Measurements from ENCODE around the gene SYTL2.
"Not testable (repeated sequence)": the region's sequence is repeated elsewhere in the genome, so short reads cannot be mapped to it uniquely, and the experiment has no call there.

The SYTL2 gene

DNA sequence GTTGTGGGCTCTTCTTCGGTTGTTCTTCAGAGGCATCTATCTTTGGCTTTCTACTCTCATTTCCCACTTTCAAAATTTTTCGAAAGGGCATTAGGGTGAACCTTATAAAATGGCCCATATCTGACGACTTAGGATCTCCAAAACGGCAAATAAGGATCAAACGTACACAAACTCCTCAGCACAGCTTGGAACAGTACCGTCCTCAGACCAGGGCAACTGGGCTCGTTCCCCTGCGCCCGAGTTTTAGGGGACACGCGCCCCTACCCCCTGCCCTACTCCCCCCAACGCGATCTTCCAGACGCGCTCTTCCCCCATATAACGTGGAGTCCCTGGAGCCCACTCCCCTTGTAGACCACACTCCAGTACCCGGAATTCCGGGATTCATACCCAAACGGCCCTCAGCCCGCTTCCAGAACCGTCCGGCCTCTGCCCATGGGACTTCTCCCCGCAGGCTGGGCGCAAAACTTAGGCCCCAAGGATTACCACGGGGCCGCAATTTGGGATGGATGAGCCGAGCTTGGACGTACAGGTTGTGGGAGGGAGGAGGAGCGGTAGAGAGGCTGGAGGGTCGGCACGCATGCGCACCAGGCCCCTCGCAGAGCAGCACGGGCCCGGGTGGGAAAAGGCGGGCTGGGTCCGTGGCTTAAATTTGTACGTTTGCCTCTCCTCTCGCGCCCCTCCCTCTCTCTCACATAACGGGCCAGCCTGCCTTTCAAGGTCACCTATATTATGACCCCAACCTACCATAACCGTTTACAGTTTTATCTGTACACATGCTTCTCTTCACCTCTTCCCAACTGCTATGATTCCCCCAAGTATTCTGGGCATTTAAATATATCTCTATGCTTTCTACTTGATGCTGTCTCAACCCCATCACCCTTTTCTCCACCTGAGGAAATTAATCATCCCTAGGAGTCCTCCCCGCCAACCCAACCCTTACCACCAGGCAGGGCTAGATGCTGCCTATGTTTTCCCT, 128.3 kb downstream of the SYTL2 start:
- peak; percentile 70 for DNase-seq

DNA sequence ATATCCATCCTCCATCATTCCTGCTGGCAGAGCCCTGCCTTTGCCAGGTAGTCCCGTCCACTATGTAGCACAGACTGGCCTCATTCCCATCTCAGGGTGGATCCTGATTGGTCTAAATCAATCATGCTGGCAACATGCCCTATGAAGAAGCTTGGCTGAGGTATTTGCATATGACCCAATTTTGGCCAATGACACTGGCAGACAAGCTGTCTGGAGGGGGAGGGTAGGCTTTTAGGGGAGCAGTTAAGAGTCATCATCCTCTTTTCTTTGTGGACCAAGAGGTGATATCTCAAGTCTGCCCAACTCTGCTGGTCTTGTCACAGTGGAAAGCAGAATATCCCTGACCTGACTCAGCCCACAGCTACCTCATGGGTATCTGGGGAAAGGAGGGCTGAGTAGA, 130.0 kb downstream of the SYTL2 start:
- no peak for DNase-seq

DNA sequence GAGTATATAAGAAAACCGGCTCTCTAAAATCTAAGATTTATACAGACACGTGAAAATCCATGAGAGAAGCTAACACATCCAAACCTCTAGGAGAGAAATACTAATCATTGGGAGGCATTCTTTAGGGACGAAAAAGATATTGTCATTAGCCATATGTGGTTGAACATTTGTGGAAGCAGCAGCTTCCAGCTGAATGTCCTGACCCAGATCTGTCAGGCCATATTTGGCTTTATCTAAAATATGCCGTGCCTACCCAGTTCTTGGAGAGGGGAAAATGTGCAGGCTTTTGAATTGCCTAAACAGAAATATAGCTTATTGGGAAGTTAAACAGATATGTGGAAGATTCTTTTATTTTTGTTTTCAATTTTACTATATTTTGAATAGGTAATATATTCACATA, 131.4 kb downstream of the SYTL2 start:
- DNase-seq, result no peak

DNA sequence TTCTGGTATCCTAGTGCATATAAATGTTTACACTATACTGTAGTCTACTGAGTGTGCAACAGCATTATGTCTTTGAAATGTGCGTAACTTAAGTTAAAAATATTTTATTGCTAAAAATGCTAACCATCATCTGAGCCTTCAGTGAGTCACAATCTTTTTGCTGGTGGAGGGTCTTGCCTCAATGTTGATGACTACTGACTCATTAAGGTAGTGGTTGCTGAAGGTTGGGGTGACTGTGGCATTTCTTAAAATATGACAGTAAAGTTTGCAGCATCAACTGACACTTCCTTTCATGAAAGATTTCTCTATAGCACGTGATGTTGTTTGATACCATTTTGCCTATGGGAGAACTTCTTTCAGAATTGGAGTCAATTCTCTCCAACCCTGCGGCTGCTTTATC, 137.5 kb downstream of the SYTL2 start:
- no peak for DNase-seq

DNA sequence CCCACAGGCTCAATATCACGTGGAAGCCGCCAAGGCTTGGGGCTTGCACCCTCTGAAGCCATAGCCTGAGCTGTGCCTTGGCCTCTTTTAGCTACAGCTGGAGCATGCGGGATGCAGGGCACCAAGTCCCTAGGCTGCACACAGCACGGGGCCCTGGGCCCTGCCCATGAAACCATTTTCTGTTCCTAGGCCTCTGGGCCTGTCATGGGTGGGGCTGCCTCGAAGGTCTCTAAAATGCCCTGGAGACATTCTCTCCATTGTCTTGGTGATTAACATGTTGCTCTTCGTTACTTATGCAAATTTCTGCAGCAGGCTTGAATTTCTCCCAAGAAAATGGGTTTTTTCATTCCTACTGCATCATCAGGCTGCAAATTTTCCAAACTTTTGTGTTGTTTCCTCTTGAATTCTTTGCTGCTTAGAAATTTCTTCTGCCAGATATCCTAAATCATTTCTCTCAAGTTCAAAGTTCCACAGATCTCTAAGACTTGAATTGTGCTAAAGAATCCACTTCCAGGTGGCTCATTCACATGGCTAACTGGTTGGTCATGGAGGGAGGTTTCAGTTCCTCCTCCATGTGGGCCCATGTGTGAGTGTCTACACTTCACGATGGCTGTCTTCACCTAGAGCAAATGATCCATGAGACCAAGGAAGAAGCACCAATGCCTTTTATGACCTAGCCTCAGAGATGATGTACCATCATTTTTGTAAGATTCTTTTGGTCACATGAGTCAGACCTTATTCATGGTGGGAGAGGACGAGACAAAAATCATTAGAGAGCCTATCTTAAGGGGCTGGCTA, 138.6 kb downstream of the SYTL2 start:
- no peak for DNase-seq

DNA sequence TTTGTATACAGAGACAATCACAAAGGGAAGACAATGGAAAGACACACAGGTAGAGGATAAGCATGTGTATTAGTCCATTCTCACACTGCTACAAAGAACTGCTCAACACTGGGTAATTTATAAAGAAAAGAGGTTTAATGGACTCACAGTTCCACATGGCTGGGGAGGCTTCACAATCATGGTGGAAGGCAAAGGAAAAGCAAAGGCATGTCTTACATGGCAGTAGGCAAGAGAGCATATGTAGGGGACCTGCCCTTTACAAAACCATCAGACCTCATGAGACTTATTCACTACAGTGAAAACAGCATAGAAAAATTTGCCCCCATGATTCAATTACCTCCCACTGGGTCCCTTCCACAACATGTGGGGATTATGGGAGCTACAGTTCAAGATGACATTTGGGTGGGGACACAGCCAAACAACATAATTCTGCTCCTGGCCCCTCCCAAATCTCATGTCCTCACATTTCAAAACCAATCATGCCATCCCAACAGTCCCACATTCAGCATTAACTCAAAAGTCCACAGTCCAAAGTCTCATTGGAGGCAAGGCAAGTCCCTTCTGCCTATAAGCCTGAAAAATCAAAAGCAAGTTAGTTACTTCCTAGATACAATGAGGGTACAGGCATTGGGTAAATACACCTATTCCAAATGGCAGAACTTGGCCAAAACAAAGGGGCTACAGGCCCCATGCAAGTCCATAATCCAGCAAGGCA, 139.8 kb downstream of the SYTL2 start:
- DNase-seq, result not testable (repeated sequence)

DNA sequence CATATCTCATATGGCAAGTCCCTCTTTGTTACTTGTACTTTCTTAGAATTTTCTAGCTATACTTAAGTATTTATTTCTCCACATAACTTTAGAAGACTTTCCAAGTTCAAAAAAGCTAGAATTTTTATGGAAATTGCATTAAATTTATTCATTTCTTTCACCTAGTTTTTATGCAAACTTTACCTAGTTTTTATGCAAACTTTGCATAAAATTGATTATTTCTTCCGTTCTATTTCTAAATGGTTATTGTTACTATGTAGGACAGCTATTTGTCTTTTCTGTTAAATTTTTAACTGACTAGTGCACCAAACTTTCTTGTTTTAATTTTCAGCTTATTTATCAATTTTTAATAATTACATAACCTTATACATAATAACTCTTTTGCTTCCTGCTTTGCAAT, 142.8 kb downstream of the SYTL2 start:
- DNase-seq, result no peak

DNA sequence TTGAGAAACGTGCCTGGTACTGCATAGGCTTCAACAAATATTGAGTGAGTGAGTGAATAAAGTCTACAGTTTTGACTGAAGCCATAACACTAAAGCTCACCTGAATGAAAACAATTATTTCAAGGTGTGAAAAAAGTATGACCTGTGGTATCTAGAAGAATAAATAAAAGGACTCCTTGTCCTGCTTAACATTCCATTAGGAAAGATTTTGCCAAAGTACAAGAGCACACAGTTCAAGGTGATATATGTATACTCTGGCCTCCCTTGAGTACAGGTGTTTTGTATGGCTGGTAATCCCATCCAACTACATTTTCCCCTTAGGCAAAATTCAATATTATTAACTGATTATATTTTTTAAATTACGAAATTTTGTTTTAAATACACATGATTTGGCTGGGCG, 144.3 kb downstream of the SYTL2 start:
- DNase-seq, result no peak

DNA sequence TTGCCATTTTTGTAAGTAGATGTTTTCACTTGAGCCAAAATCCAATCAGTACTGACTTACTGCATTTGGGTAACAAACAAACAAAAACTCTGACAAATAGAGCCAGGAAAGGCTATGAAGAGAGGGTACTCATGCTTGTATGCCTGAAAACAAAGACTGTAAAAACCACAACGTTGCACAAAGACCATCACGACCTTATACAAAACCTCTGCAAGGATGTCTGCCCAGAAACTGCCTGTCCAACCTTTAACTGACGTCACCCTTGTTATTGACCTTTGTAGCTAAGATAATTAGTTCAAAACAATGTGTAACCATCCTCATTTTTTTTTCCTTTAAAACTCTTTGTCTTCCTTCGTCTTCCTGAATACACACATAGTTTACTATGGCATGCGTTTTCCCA, 145.2 kb downstream of the SYTL2 start:
- DNase-seq, result no peak

DNA sequence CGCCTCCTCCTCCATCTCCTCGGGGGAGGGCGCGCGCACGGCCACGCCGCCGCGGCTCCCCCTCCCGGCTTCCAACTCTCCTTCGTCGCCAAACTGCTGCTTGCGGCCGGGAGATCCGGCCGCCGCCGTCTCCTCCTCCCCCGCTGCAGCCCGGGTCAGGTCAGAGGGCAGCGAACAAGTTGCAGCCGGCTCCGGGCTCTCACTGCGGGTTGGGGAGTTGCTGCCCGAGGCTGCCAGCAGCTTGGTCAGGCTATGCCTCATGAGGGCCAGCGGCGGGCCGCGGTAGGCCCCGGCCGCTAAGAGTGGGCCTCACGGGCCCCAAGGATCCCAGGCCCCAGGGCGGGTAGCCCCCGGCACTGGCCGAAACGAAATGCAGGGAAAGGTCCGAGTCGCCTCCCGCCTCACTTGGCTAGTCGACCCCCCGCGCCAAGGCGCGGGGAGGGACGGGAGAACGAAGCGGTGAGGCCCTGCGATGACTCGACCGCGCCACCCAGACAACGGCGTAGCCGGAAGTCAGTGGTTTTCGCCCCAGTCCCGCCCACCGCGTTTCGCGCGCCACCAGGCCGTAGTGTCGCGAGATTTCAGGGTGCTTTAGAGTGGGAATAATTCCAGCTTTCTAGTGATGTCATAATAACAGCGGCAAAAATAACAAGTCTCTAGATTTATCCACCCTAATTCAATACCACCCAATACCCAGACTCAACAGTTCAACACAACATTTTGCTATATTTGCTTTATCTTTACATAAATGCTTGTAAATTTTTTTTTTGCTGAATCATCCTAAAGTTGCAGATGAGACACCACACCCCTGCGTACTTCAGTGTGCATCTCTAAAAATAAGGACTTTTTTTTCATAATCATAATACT, 146.1 kb downstream of the SYTL2 start, which contains the start of gene CREBZF:
CREBZF (minus strand) TSS at position 515 of the 867 bp plus-strand sequence; CDS start at position 261, 254 bp downstream.
- DNase-seq, result peak; percentile 96

DNA sequence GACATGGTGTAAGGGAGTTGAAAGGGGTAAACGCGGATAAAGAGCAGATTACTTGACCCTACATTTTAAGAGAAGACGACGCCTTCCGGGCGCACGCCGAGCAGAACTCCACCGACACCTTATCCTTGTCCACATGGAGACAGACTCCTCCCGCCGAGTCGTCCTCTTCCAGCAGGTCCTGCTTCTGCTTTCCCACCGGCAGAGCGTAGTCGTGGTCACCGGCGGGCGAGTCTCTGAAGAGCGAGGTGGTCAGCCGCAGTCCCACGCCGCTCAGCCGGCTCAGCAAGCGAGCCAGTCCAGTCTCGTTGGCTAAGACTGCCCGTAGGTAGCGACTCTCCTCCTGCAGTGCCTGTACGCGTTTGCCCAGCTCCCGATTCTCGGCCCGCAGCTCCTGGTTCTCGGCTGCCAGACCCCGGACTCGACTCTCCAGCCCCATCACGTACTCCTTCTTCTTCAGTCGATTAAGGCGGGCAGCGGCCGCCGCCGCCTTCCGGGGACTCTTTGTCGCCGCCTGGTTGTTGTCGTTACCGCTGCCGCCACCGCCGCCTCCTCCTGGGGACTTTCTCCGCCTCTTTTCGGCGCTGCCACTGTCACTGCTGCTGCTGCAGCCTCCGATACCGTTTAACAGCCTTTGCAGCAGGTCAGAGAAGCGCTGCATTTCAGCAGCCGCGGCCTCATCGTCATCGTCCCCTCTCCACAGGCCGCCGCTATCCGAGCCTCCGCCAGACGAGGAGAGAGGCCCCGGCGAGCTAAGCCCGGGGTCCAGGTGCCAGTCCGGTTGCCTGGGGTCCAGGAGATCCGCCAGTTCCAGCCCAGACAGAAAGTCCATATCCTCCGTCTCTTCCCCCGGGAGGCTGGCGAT, 147.0 kb downstream of the SYTL2 start:
- DNase-seq, result peak; percentile 66

DNA sequence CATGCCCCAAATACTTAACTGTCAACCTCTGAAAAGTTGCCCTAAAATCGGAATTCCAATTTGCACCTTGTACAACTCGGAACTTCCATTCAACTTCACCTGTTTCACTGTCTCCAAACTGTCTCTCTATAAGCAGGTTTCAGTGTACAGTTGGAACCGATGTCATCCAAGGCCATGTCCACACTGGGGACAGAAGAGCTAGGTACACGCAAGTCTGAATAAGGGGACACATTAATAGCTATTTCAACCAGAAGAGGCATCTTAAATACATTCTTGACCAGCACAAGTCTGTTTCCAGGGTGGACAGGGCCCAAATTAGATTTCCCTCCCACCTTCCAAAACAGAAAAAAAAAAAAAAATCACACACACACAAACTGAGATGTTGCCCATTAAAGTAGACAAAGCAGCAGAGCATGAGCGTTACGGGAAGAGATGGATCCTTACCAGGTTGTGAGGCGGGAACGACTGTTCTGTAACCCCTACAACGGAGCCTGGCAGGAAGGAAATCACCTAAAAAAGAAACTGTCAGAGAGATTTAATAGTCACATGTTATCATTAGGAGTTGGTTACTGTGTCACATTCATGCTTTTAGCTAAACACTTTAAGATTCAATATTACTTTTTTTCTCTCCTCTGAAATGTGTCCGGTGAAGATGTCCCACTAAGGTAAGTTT, 147.7 kb downstream of the SYTL2 start:
- no peak for DNase-seq

DNA sequence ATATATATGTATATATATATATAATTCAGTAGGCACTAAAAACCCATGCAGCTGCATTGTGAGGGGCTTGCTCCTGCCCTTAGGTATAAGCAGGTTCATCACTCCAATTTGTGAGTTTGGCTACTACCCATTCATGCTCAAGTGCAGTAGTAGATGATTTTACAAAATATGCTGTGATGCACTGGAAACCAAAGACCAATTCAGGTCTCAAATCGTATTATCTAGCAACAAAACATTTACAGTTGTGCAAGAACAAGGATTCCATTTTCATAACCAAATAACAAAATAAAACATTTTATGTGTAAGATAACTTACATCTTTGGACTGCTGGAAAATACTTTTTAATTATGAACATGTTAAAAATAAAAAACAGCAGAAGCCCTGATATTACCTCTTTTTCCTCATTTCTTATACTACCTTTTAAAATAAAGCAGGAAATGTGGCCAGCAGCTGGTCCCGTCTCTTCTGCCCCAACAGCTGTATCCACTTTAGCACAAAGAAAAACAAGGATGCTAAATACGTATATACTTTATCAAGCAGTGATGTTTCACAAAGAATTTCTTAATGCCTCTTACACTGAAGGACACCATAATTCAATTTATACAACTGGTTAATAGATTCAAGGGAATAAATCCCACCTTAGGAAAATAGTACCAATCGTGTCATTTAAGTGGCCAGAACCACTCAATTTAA, 148.8 kb downstream of the SYTL2 start:
- no peak for DNase-seq

DNA sequence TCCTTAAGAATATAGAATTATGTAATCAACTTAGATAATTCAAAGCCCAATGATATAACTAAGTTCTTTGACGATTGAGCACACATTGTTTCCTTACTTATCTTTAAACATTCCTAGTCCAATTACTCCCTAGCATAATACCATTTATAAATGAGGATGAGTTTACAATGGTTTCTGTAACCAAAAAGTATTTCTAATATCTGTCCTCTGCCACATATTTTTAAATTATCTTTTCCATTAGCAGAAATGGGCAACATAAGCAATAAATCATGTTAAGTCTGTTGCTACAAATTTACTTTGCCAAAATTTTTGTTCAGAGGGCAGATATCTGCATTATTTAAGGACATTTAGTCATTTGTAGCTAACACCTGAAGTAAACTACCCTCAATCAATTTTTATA, 152.8 kb downstream of the SYTL2 start:
- DNase-seq, result no peak

DNA sequence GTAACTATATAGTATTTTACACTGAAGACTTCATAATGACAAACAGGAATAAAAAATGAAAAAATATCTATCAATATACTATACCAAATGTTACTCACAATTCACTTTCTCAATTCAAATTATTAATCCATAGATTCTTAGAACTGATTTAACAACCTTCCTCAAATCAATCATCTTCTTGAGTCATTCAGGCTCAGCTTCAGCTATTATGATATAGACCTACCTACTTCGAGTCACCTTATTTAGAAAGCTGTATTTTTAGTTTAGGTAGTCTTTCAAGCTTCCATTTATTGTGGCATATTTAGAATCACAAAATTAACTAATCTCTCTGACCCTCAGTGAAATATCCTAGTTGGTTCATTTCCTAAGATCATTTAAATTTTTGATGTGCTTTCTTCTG, 154.2 kb downstream of the SYTL2 start:
- no peak for DNase-seq

DNA sequence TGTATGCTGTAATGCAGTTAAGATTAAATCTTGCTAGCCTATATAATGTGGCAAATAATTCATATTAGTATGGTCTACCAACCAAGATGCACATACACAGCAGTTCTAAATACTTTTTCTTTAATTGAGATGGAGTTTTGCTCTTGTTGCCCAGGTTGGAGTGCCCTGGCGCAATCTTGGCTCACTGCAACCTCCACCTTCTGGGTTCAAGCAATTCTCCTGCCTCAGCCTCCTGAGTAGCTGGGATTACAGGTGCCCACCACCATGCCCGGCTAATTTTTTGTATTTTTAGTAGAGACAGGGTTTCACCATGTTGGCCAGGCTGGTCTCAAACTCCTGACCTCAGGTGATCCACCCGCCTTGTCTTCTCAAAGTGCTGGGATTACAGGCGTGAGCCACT, 156.6 kb downstream of the SYTL2 start:
- DNase-seq, result not testable (repeated sequence)

DNA sequence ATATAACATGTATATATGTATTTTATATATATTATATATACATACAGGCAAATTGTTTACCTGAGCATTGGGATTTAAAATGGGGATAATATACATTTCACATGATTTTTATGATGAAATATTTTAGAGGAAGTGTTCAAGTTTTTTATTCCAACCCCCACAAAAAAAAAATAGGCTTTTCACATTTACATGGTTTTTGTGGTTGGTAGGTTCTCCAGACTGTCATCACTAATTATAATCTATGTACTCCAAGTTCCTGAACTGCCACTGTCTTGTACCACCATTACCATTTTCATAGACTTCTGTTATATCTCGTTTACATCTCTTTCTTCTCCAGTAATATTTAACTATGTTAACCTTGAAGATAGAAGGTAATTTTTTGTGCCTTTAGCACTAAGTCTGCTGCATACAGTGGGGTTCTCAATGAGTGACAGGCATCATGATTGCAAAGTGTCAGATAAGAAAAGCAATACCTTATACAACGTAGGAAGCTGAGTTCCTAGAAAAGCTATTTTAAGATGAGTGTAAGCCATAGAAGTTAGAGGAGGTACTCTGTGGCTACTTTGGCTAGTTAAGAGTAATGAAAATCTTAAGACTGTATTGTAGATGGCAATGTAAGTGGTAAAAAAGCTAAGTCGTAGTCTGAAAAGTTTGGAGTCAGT, 158.0 kb downstream of the SYTL2 start:
- no peak for DNase-seq

DNA sequence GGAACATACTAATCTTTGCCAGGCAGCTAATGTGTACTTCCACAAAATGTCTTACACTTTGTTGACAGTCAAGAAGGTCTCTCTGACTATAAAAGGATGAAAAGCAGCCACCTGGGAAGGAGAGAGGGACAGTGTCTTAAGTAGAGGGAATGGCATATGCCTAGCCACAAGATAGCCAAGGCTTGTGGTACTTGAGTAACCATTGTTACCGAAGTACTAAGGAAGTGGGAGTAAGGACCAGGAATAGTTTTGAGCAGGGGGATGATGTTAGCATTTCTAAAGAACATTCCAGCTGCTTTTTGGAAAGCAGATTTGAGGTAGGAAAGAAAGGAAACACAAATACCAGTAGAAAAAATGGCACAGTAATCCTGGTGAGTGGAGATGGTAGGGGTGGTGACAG, 159.8 kb downstream of the SYTL2 start:
- DNase-seq, result no peak

DNA sequence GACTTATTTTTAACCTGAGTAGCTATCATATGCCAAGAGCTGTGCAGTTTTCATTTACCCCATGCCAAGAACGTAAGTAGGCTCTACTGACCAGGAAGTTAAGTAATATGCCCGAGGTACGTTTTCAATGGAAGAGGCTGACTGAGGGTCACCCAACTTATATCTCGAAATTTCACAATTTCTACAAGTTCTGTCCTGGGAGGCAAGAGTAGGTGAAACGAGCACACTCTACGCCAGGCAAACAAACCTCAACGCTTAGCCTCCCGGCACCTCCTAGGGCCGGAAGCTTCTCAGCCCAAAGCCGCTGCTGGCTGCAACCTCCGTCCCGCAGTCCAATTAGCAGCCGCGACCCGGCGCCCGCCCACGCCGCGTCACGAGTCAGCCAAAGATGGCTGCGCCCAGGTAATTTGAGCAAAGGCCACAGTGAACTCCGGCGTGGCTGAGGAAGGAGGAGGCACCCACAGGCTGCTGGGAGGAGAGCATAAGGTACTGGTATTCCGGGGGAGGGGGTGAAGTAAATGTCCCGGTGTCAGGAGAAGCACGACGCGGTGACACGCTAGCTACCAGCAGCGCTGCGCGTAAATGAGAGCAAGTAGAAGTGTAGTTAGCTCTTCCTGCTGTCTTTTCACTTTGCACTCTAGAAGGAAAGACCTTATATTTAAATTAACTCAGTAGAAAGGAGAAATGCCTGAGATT, 163.2 kb downstream of the SYTL2 start, which contains the start of gene TMEM126A:
TMEM126A (plus strand) TSS at position 364 of the 696 bp plus-strand sequence. CDS start 2,289 bp downstream, outside the sequence.
- DNase-seq, result peak; percentile 84
